Ascending aorta (tissue), 2 donors: ENCODE measurements around the gene SUPV3L1. TPM values are rescaled to one million over a fixed set of nuclear protein-coding genes. Genes with fewer than 3 reads are reported as not detected.

Source experiments
- DNase-seq, 2 donors: peaks; one replicate each; pipeline ENCODE4 v3.0.0-alpha.2; 2019; ENCODE audit warnings: low spot score in 2 of 2
- H3K27ac ChIP-seq, 2 donors: fragments of 200-600 bp; sonication (generic); one replicate each; pipeline ENCODE4 v1.5.1; 2016 to 2017; ENCODE audit warnings: mild to moderate bottlenecking in 1 of 2
- H3K27me3 ChIP-seq: fragments of 200-600 bp; sonication (generic); one replicate; pipeline ENCODE4 v1.5.1; 2017
- H3K36me3 ChIP-seq, 2 donors: fragments of 200-600 bp; sonication (generic); one replicate each; pipeline ENCODE4 v1.5.1; 2016
- H3K4me1 ChIP-seq, 2 donors: fragments of 200-600 bp; sonication (generic); one replicate each; pipeline ENCODE4 v1.5.1; 2016 to 2017; ENCODE audit warnings: mild to moderate bottlenecking in 1 of 2
- H3K4me3 ChIP-seq, 2 donors: fragments of 200-600 bp; sonication (generic); one replicate each; pipeline ENCODE4 v1.5.1; 2016 to 2017; ENCODE audit warnings: mild to moderate bottlenecking in 1 of 2
- H3K9me3 ChIP-seq, 2 donors: fragments of 200-600 bp; sonication (generic); one replicate each; pipeline ENCODE4 v1.5.1; 2016
- intact Hi-C: fragments of 100-400 bp; cut with DNase I; formaldehyde crosslinking; loops from one replicate; pipeline ENCODE4 v1.15.1; 2023
- total RNA-seq: library from RNA; depleted of rRNA; stranded (reverse); fragments of >200 nt; gene quantifications from one replicate; pipeline ENCODE4 v1.1.0, GENCODE V29; 2016
- TF ChIP-seq, protein P1 (sequence below), 3 experiments: fragments of 200-600 bp in 2 of 3; fragments of 450-650 bp in 1 of 3; sonication (generic) in 2 of 3; IDR thresholded peaks; one replicate each; pipeline ENCODE4 v1.5.1; 2016 to 2019; ENCODE audit warnings: antibody characterized with exemption in 3 of 3, mild to moderate bottlenecking in 1 of 3, moderate library complexity in 1 of 3

SUPV3L1 gene
- total RNA-seq, 1 donor from 2014 or later, result 4.6 TPM

GRCh38 chr10:69242852-69243212 lies 62.8 kb downstream of the SUPV3L1 start:
- no peaks in the 10 kb centered on the region for H3K9me3 ChIP-seq
- no peak for DNase-seq
- no peak overlapping the region for H3K27ac ChIP-seq
- no peaks in the 10 kb centered on the region for H3K27me3 ChIP-seq
- H3K36me3 ChIP-seq, result no peaks in the 10 kb centered on the region
- peaks cover 2 to 11% of the 10 kb centered on the region in 2 donors for H3K4me1 ChIP-seq
- intact Hi-C loops, result no loop called here
- H3K4me3 ChIP-seq, result no peak overlapping the region
- TF ChIP-seq, protein P1, sequence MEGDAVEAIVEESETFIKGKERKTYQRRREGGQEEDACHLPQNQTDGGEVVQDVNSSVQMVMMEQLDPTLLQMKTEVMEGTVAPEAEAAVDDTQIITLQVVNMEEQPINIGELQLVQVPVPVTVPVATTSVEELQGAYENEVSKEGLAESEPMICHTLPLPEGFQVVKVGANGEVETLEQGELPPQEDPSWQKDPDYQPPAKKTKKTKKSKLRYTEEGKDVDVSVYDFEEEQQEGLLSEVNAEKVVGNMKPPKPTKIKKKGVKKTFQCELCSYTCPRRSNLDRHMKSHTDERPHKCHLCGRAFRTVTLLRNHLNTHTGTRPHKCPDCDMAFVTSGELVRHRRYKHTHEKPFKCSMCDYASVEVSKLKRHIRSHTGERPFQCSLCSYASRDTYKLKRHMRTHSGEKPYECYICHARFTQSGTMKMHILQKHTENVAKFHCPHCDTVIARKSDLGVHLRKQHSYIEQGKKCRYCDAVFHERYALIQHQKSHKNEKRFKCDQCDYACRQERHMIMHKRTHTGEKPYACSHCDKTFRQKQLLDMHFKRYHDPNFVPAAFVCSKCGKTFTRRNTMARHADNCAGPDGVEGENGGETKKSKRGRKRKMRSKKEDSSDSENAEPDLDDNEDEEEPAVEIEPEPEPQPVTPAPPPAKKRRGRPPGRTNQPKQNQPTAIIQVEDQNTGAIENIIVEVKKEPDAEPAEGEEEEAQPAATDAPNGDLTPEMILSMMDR (IDR thresholded peaks at IDR 0.05), result no peak

DNA sequence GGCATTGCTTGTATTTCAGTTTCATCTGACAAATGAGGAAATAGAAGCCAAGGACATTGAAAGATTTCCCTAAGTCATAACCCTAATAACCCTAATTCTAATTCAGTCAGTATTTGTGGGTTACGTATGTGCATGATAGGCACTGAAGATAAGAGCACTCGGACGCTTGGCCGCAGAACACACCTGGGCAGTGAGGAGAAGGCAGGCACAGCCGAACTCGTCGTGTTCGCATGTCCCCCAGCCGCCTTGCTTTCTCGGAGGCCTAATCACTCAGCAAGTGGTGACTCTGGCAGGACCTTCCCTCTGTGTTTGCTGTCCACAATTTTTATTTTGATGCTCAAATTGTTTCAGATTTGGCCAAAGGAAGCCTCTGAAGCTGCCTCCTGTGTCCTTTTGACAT lies 63.8 kb downstream of the SUPV3L1 start:
- Histone ChIP-seq H3K27ac (no peak overlapping the region), H3K4me3 (no peak overlapping the region), H3K27me3 (no peaks in the 10 kb centered on the region), H3K9me3 (no peaks in the 10 kb centered on the region), H3K36me3 (no peaks in the 10 kb centered on the region), H3K4me1 (peaks cover 0 to 9% of the 10 kb centered on the region in 2 donors)
- intact Hi-C loops, result no loop called here
- DNase-seq, result no peak
- TF ChIP-seq, protein P1 (IDR thresholded peaks at IDR 0.05), result no peak

DNA sequence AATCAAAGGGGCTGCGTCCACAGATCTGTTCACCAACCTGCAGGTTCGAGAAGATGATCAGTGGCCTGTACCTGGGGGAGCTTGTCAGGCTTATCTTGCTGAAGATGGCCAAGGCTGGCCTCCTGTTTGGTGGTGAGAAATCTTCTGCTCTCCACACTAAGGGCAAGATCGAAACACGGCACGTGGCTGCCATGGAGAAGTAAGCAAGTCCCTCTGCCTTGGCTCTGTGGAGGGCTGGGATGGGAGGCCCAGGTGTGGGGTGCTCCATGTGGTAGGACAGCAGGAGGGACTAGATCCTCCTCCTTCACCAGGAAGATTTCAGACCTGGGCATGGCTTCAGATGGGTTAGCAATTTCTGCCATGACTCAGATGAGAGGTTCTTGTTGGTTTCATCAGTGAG lies 66.0 kb downstream of the SUPV3L1 start:
- Histone ChIP-seq H3K4me1 (no peaks in the 10 kb centered on the region), H3K36me3 (no peaks in the 10 kb centered on the region), H3K4me3 (no peak overlapping the region), H3K27ac (no peak overlapping the region), H3K9me3 (no peaks in the 10 kb centered on the region), H3K27me3 (no peaks in the 10 kb centered on the region)
- intact Hi-C loops, result no loop called here
- TF ChIP-seq, protein P1 (IDR thresholded peaks at IDR 0.05), result no peak
- DNase-seq, result no peak

DNA sequence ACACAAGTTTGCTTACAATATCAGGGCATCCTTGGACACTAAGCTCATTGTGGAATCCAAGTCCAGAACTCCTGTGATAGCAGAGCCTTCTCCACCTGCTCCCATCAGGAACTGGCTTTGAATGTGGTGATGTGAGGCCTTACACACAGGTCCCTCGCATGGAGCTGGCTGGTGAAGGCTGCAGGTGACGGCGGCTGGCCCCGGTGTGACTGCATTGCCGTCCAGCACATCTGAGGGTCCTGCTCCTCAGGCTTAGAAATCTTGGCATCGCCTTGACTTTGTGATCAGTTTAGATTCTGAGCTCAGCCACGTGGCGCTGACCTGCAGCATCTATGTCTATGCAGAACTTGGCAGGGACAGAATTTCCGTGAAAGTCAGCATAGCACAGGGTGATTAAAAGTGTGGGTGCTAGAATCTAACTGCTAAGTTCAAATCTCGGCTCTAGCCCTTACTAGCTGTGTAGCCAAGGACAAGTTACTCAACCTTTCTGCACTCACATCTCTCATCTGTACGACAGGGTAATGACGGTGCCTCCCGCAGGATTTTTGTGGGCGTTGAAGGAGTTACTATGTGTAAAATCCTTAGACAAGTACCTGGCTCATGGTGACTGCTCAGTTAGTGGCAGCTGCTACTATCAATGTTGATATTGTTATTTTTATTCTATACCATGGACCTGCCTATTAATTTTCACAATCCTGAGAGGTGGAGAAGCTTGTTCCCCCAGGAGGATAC lies 66.7 kb downstream of the SUPV3L1 start:
- no peaks in the 10 kb centered on the region for H3K36me3 ChIP-seq
- intact Hi-C loops, result no loop called here
- H3K27me3 ChIP-seq, result no peaks in the 10 kb centered on the region
- no peak overlapping the region for H3K27ac ChIP-seq
- no peak for DNase-seq
- no peaks in the 10 kb centered on the region for H3K4me1 ChIP-seq
- no peaks in the 10 kb centered on the region for H3K9me3 ChIP-seq
- TF ChIP-seq, protein P1 (IDR thresholded peaks at IDR 0.05), result no peak
- no peak overlapping the region for H3K4me3 ChIP-seq

GRCh38 chr10:69247313-69247710 lies 67.3 kb downstream of the SUPV3L1 start:
- no peak overlapping the region for H3K27ac ChIP-seq
- no peak overlapping the region for H3K4me3 ChIP-seq
- no peaks in the 10 kb centered on the region for H3K36me3 ChIP-seq
- H3K9me3 ChIP-seq, result no peaks in the 10 kb centered on the region
- TF ChIP-seq, protein P1 (IDR thresholded peaks at IDR 0.05), result no peak
- H3K27me3 ChIP-seq, result no peaks in the 10 kb centered on the region
- intact Hi-C loops, result no loop called here
- H3K4me1 ChIP-seq, result no peaks in the 10 kb centered on the region
- no peak for DNase-seq
